ENCODE data around the gene CAPSL.
"Not testable (repeated sequence)": the region's sequence is repeated elsewhere in the genome, so short reads cannot be mapped to it uniquely, and the experiment has no call there.

The CAPSL gene

GRCh38 chr5:35908228-35908627 is 30.2 kb downstream of the CAPSL start:
- DNase-seq (ENCODE audit: low read depth in 2 of 2) = no peak

GRCh38 chr5:35904443-35905132 is 33.8 kb downstream of the CAPSL start:
- no peak for DNase-seq (ENCODE audit: low read depth in 2 of 2)

- no peak for DNase-seq (ENCODE audit: low read depth in 2 of 2)
Measured at GRCh38 chr5:35903631-35904203, 34.7 kb downstream of the CAPSL start.

GRCh38 chr5:35902046-35902672 is 36.3 kb downstream of the CAPSL start:
- DNase-seq (ENCODE audit: low read depth in 2 of 2) = no peak

- no peak for DNase-seq (ENCODE audit: low read depth in 2 of 2)
Measured at GRCh38 chr5:35900972-35901695, 37.3 kb downstream of the CAPSL start.

GRCh38 chr5:35899800-35900199 is 38.6 kb downstream of the CAPSL start:
- no peak for DNase-seq (ENCODE audit: low read depth in 2 of 2)

- DNase-seq (ENCODE audit: low read depth in 2 of 2) = no peak
Measured at GRCh38 chr5:35898952-35899660, 39.3 kb downstream of the CAPSL start.

GRCh38 chr5:35894131-35894530 is 44.3 kb downstream of the CAPSL start:
- DNase-seq (ENCODE audit: low read depth in 2 of 2) = no peak

GRCh38 chr5:35892799-35893198 is 45.6 kb downstream of the CAPSL start:
- DNase-seq (ENCODE audit: low read depth in 2 of 2) = not testable (repeated sequence)

- no peak for DNase-seq (ENCODE audit: low read depth in 2 of 2)
Measured at GRCh38 chr5:35890021-35891020, 48.1 kb downstream of the CAPSL start.

- DNase-seq (ENCODE audit: low read depth in 2 of 2) = no peak
Measured at GRCh38 chr5:35887321-35888100, 50.9 kb downstream of the CAPSL start.

- DNase-seq (ENCODE audit: low read depth in 2 of 2) = no peak
Measured at GRCh38 chr5:35886381-35886780, 52.0 kb downstream of the CAPSL start.

GRCh38 chr5:35884773-35885172 is 53.6 kb downstream of the CAPSL start:
- no peak for DNase-seq (ENCODE audit: low read depth in 2 of 2)

GRCh38 chr5:35884191-35884769 is 54.1 kb downstream of the CAPSL start:
- no peak for DNase-seq (ENCODE audit: low read depth in 2 of 2)

GRCh38 chr5:35881758-35882157 is 56.7 kb downstream of the CAPSL start:
- no peak for DNase-seq (ENCODE audit: low read depth in 2 of 2)

- no peak for DNase-seq (ENCODE audit: low read depth in 2 of 2)
Measured at GRCh38 chr5:35880156-35880555, 58.3 kb downstream of the CAPSL start.

GRCh38 chr5:35879649-35880048 is 58.8 kb downstream of the CAPSL start:
- no peak for DNase-seq (ENCODE audit: low read depth in 2 of 2)

GRCh38 chr5:35879096-35879495 is 59.3 kb downstream of the CAPSL start:
- no peak for DNase-seq (ENCODE audit: low read depth in 2 of 2)

GRCh38 chr5:35878079-35878478 is 60.3 kb downstream of the CAPSL start:
- DNase-seq (ENCODE audit: low read depth in 2 of 2) = no peak

GRCh38 chr5:35877655-35878054 is 60.8 kb downstream of the CAPSL start:
- no peak for DNase-seq (ENCODE audit: low read depth in 2 of 2)
